ENCODE data around the gene CAMK2D.

The CAMK2D gene

GRCh38 chr4:113471146-113471860 is 290.2 kb downstream of the CAMK2D start:
- DNase-seq (ENCODE audit: low read depth): no peak

- no peak for DNase-seq (ENCODE audit: low read depth)
Measured at GRCh38 chr4:113469926-113470325, 291.6 kb downstream of the CAMK2D start.

DNA sequence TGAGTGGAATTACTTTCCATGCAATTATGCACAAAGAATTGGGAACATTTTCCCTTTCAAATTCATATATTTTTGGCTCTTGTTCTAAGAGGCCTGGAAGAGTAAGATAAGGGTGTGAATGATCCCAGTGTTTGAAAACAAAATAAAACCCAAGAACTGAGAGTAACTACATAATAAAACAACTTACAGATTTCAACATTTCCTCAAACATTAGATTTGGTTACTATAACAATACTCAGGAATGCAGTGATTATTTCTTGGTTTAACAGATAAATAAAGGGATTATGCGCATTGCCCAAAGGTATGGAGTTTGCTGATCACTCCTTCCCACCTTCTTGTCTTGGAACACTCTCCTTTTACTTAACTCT is 292.5 kb downstream of the CAMK2D start:
- DNase-seq (ENCODE audit: low read depth): no peak

DNA sequence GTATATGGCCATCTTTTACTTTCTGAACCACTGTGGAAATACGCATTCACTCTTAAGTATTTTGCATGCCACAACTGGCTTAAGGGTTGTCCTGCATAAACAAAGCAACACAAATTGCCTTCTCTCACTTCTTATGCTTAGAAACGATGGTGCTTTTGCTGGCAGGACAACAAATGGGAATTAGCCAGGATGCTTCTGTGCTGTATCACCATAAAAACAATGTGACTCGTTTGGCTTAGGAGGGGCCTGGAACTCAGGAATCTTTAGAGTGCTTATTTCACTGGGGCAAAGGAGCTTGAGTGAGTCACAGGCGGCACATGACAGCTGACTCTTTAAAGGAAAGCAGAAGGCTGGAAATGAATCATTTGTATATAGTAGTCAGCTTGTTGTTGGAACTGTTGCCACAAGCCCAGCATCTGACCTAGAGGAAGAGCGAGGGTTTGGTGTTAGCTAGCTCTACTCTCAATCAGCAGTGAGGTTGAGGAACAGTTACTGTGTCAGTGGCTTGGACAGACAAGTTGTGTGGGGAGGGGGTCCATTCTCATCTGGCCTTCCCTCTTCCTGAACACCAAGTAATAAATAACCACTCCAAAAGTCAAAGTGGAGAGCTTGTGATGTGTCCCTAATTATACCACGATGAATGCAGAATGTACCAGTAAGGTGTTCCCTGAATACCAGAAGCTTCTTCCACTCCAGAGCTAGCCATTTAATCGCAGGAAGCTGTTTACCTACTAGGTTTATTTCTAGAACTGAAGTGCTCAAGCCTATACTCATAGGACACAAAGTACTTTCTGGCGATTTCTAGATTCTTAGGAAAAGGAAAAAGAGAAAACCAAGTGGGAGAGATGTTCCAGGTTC is 293.1 kb downstream of the CAMK2D start:
- peak; percentile 99 for DNase-seq (ENCODE audit: low read depth)

DNA sequence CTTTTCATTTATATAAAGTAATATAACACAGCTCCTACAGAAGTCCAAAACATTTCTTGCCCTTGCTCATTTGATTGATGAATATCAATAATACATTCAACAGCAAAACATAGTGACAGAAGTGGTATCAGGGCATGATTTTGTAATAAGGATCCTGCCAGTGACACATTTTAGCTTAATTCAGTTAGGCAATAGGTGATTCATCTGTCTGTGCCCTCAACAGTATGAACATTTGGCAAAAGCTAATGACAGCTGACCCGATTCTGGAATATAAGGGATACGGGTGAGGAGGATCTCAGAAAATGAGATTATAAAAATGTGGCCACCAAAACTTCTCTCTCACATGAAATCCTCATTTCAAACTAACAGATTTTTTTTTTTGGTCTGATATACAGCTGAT is 294.0 kb downstream of the CAMK2D start:
- peak; percentile 60 for DNase-seq (ENCODE audit: low read depth)

GRCh38 chr4:113462286-113462685 is 299.3 kb downstream of the CAMK2D start:
- no peak for DNase-seq (ENCODE audit: low read depth)

DNA sequence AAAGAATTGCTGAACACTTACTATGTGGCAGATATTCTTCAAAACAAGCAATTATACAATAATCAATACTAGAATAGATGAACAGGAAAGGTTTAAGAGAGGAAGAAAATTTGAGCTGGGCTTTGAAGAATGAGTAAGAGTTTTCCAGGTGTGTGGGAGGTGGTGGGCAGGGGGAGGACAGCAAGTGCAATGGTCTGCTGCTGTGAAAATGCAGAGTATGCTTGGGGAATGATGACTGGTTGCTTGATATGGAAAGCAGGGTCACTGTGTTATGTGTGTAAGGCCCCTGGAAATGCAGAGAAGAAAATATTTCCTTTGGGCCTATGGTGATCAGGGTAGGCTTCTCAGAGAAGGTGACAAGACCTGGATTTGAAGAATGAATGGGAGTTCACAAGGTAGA is 300.3 kb downstream of the CAMK2D start:
- DNase-seq (ENCODE audit: low read depth): no peak

GRCh38 chr4:113457886-113458285 is 303.7 kb downstream of the CAMK2D start:
- no peak for DNase-seq (ENCODE audit: low read depth)

DNA sequence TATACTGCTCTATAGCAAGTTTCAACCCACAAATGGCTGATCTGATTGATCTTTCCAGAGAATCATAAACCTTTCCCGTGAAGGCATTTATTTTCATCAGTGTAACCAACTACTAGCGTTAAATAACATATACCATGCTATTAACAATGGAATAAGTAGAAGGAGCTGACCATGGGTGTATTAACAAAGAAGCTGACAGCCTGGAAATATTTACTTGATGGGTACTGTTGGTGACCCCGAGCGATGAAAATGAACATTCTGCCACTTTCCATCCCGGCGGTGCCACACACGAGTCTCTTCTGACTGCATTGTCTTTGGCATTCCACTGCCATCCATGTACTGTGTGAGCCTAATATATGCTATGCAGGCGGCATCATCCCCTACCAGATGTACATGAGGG is 304.4 kb downstream of the CAMK2D start:
- DNase-seq (ENCODE audit: low read depth): no peak

GRCh38 chr4:113455061-113455460 is 306.5 kb downstream of the CAMK2D start:
- DNase-seq (ENCODE audit: low read depth): no peak

- DNase-seq (ENCODE audit: low read depth): no peak
Measured at GRCh38 chr4:113452868-113453620, 308.5 kb downstream of the CAMK2D start.

- DNase-seq (ENCODE audit: low read depth): no peak
Measured at GRCh38 chr4:113452152-113452551, 309.4 kb downstream of the CAMK2D start.

DNA sequence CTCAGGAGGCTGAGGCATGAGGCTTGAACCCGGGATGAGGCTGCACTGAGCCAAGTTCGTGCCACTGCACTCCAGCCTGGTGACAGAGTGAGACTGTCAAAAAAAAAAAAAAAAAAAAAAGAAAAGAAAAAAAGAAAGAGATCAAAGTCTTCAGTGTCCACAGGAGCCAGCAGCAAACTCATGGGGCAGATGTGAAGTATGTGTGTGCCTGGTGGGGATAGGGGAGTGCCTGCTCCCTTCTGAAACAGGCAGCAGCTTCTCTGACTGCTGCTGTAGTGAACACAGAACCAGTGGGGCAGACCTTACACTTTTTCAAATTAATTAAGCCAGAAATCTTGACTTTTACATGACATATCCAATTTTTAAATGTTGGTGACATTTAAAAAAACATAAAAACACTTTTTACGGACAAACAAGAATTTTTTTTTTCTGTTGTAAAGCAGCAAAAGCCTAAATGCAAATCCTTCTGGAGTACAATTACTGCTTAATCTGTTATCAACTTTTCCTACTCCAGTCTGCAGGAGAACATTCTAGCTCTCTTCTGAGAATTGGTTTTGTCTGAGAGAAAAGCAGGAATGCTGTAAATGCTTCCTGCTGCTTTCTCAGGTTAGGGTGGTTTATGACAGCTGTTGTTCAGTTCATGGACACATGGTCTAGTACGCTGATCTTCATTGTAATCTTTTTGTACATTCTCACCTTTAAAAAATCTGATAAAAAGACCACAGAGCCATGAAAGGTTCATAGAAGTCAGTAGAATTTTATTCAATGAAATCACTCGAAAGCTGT is 311.1 kb downstream of the CAMK2D start:
- no peak for DNase-seq (ENCODE audit: low read depth)

DNA sequence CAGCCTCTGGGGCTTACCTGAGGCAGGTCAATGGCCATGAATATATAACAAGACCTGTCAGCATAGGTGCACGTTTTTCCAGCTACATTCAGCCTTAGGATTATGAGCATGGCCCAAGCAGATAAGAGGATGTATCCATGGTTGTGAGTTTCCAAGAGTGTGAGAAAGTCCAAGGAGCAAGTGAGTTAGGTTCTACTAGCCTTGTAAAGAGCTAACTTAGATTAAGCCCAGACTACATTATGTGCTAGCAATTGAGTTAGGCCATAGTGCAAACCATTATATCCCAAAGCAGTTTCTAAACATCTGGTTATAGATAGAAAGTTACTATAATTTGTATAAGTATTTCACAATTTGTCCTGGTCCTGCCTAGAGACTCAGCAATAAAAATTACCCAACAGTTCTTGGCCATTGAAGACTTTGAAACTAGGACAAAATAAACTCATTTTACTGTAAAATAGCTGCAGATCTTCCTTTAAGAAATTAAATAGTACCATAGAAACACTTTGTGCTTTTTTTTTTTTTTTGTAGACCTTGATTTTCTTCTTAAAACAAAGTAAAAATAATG is 312.0 kb downstream of the CAMK2D start:
- DNase-seq (ENCODE audit: low read depth): no peak

- DNase-seq (ENCODE audit: low read depth): no peak
Measured at GRCh38 chr4:113447769-113448168, 313.8 kb downstream of the CAMK2D start.

GRCh38 chr4:113447061-113447460 is 314.5 kb downstream of the CAMK2D start:
- DNase-seq (ENCODE audit: low read depth): no peak

DNA sequence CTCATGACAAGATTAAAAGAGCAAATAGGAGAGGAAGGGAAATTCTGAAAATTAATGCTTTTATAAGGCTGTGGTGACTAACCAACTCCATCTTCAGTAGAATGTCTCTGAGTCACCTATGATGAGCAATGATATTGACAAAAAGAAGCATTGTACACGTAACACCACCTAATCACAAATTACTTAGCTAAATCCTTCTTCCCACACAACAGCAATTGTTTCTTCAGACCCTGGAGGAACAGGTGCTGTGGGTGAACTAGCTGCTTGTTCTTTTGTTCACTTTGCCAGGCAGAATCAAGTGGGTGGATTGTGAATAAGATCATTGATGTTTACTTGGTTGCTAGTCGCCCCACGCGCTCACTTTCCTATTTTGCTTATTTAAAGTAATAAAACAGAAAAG is 315.5 kb downstream of the CAMK2D start:
- DNase-seq (ENCODE audit: low read depth): no peak

GRCh38 chr4:113445286-113445685 is 316.3 kb downstream of the CAMK2D start:
- peak; percentile 95 for DNase-seq (ENCODE audit: low read depth)

DNA sequence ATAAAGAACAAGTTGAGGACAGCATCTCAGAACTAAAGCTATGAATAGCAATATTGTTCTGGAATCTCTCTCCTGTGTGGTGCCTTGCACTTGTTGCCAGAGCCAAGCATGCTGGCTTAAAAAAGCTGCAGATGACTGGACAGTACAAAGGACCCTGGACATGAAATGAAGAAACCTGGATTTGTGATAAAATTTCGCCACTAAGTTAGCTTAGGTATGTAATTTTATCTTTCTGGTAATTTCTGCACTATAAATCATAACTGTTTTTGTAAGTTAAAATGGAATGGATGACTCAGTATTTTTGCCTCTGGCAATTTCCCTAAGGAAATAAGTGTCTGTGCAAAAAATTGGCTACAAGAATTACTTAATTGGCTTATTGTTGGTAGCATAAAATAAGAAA is 317.2 kb downstream of the CAMK2D start:
- DNase-seq (ENCODE audit: low read depth): no peak

- DNase-seq (ENCODE audit: low read depth): no peak
Measured at GRCh38 chr4:113442826-113443225, 318.7 kb downstream of the CAMK2D start.

DNA sequence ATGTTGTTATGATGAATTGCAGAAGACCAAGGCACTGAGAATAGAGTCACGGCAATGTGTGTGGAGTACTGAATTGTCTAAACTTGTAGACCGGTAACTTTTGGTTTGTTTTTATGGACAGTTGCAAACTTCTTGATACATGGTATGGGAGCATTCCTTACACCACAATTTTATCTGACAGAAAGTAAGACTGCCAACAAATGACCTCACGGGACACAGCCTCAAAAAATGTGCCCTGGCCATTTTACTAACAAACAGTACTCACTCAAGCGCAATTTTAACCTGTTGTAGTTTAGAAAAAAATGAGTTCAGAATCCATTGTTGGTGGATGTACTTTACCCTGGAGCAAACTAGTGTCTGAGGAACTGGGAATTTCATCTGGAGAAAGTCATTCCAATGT is 321.2 kb downstream of the CAMK2D start:
- no peak for DNase-seq (ENCODE audit: low read depth)

DNA sequence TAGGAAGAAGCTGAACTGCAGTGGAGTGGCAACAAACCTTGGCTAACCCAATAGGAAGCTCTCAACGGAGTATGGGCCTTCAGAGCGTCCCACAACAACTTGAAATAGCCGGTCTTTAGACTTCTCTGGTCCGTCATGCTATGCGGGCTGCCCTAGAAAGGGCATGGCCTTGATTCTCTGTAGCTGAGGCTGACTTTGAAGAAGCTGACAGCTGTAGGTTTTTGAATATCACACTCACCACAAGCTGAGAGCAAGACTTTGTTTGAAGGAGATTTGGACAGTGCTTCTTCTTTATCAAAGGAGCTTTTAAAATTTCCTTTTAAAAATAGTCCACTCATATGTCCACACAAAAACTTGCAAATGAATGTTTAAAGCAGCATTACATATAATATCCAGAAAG is 322.9 kb downstream of the CAMK2D start:
- DNase-seq (ENCODE audit: low read depth): no peak
